Islet precursor cell (in vitro differentiated cells): ENCODE results near the gene LYRM2.
"Not testable (repeated sequence)": the region's sequence is repeated elsewhere in the genome, so short reads cannot be mapped to it uniquely, and the experiment has no call there.

Source experiments
- DNase-seq: peaks from one replicate; pipeline ENCODE4 v3.0.0-alpha.2; 2018

The LYRM2 gene

GRCh38 chr6:89644864-89645263 lies 6.3 kb upstream of the LYRM2 start:
- no peak for DNase-seq

DNA sequence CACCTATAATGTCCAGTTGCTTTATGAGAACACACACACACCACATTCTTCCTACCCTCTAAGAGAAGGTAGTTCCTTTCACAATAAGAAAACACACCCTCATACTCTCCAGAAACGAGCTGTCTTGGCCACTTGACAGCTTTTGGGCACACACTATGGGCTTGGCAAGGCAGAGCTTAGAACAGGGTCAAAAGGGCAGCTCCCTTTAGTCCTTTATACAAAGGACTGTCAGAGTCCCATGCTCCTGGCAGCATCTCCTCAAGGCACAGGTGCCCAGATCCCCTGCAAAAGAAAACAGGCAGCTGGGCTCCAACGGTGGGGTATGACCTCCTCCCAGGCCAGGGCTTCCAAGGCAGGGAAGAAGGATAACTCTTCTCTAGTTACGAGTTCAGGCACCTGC lies 4.9 kb upstream of the LYRM2 start:
- DNase-seq: no peak

GRCh38 chr6:89642956-89643355 lies 4.4 kb upstream of the LYRM2 start:
- DNase-seq: no peak

DNA sequence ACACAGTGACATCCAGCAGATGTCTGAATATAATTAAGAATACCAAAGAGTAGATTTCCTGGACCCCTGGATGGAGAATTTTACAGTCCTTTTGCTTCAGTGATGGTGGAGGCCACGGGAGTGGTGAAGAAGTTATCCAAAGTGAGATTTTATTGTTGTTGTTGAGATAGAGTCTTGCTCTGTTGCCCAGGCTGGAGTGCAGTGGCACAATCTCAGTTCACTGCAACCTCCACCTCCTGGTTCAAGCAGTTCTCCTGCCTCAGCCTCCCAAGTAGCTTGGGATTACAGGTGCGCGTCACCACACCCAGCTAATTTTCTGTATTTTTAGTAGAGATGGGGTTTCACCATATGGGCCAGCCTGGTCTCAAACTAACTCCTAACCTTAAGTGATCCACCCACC lies 3.0 kb upstream of the LYRM2 start:
- not testable (repeated sequence) for DNase-seq

- no peak for DNase-seq
Observed at GRCh38 chr6:89640804-89641203, 2.3 kb upstream of the LYRM2 start.

DNA sequence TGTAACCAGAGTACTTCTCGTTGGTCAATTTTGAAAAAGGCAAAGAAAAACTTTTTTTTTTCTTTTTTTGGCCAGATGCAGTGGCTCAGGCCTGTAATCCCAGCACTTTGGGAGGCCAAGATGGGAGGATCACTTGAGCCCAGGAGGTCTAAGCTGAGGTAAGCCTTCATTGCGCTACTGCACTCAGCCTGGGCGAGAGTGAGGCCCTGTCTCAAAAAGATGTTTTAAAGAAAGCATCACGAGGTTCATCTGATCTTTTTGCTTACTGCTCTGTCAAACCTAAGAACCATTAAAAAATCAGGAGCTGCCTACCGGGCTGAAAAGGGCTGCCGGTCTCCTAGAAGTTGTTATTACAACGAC lies 607 bp downstream of the LYRM2 start:
- DNase-seq: no peak

DNA sequence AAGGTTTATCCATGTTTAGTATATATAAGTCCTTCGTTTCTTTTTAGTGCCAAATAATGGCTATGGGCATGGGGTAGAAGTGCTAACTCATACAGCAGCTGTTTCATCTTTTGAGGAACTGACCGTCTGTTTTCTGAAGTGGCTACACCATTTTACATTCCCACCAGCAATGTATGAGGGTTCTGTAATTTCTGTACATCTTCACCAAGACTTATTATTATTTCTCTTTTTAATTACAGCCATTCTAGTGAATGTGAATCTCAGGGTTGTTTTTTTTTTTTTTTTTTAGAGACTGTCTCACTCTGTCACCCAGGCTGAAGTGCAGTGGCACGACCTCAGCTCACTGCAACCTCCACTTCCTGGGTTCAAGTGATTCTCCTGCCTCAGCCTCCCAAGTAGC lies 2.1 kb downstream of the LYRM2 start:
- DNase-seq: not testable (repeated sequence)

GRCh38 chr6:89630488-89630887 lies 8.1 kb downstream of the LYRM2 start:
- DNase-seq: no peak

DNA sequence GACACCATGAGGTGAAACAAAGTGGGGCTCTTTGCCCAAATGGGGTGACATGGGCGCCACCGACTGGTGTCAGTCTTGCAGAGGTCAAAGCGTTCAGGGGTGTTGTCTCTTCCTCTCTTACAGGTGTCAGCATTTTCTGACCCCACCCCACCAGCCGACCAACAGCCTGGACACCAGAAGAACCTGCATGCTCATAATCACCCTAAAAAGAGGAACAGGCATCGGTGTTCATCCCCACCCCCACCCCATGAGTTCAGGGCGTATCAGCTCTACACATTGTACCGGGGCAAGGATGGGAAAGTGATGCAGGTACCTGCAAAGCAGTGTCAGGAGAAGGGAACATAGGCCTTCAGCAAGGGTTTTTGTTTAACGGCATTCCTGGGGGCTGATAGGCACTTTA lies 14.8 kb downstream of the LYRM2 start:
- DNase-seq: no peak

- no peak for DNase-seq
Observed at GRCh38 chr6:89619567-89619966, 19.0 kb downstream of the LYRM2 start.

DNA sequence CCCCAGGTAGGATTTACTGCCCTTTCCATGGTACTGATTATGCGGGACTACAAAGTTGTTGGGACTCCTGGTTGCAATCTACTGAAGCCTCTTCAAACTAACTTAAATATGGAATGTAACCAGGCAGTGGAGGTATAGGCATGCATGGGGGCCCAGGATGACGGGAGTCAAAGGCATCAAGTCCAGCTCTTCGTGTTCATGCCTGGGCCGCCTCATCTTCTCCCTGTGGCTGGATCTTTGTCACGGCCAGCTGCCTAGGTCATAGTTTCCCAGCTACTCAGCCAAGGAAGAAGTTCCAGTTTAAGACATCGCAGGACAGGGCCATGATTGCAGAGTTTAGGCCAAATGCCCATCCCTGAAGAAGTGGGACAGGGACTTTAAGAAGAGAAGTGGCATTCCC lies 20.5 kb downstream of the LYRM2 start:
- no peak for DNase-seq

GRCh38 chr6:89616531-89616930 lies 22.0 kb downstream of the LYRM2 start:
- DNase-seq: no peak

- no peak for DNase-seq
Observed at GRCh38 chr6:89615882-89616281, 22.7 kb downstream of the LYRM2 start.

DNA sequence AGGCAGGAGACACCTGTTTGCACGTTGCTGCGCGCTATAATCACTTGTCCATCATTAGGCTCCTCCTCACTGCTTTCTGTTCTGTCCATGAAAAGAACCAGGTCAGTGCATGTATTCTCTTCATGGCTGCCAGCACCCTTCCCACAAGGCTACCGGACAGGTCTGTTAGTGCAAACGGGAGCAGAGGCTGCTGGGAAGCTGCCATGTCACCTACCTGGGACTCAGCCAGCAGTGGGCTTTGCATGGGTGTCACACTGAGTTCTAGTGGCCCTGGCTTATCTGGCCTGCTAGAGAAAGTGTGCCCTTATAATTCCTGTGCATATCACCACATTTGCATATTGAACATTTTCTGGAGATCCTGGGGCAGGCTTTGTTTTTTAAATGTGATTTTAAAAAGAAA lies 24.8 kb downstream of the LYRM2 start:
- no peak for DNase-seq

- DNase-seq: no peak
Observed at GRCh38 chr6:89612121-89612520, 26.4 kb downstream of the LYRM2 start.

DNA sequence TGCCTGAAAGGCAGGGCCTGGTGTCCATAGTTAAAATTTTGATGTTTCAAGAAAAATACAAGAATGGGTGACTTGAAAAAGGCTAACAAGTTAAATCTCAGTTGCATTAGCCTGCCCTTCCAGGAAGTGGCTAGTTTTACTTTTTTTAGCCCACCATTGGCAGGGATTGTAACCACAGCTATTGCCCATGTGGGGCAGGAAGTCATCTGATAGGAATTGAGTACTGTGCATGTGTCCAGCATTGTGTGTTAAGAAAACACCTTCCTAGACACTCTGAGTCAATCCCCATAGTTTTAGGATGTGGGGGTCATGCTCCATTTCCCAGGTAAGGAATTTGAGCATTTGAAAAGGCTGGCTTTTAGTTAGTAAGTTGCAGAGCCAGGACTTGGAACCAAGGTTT lies 26.9 kb downstream of the LYRM2 start:
- DNase-seq: no peak

DNA sequence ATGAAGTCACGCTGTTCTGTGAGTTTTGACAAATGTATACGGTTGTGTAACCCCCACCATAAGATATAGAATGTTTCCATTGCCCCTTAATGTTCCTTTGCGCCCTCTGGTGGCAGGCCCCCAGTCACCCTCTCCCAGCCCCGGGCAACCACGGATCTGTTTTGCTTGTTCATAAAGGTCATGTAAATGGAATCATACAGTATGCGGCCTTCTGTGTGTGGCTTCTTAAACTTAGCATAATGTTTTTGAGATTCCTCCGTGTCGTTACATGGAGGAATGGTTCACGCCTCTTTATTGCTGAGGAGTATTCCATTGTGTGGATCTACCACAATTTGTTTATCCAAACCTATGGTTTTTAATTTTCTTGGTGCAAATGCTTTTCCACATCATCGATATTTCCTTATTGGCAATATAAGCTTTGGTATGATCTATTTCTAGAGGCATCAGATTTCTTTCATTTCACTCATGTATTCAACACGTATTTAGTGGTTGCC lies 28.4 kb downstream of the LYRM2 start:
- peak; percentile 74 for DNase-seq

DNA sequence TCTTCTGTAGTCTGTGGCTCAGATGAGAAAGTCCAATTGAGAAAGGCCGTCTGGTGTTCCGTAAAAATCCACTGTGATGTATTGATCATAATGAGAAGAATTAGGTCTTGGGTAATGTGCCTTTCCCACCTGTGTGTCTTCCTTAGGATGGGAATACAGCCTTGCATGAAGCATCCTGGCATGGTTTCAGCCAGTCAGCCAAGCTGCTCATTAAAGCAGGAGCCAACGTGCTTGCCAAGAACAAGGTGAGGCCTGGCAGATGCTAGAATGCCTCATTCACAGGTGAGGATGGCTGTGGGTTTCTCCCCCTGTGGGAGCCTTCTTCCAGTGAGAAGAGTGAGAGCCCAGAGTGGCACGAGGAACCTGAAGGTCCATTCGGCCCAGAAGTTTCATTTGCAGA lies 32.7 kb downstream of the LYRM2 start:
- DNase-seq: no peak

DNA sequence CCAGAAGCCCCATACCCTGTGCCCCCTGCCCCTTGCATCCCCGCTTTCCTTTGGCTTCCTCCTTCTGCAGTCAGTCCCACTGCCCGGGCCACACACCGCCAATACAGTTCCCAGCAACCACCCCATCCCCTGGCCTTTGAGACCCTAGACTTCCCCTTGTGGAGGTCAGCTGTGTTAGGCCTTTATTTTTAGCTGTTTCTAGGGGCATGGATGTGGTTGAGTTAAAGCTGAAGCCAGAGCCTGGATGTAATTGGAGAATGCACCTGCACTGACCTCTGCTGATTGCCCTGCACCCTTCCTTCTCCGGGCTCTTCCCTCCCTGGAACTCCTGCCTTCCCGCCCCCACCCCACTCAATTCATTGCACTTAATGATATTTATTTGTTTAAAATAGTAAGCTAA lies 33.9 kb downstream of the LYRM2 start:
- no peak for DNase-seq

- DNase-seq: no peak
Observed at GRCh38 chr6:89602166-89602565, 36.4 kb downstream of the LYRM2 start.

DNA sequence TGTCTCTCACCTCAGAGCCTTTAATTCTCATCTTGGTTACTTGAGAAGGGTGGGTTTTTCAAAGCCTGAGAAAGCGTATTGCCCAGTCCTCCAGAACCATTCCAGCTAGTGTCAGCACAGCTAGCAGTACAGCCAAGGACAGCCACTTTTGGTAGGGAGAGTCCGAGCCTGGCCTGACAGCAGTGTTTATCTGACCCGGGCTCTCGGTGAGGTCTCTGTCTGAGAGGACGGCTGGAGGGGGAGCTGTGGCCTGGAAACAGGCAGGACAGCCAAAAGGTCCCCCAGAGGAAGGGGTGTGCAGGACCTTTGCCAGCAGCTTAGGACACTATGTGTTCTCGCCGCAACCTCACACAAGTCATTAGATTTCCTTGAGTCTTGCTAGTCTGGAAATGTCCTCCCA lies 38.8 kb downstream of the LYRM2 start:
- DNase-seq: no peak

DNA sequence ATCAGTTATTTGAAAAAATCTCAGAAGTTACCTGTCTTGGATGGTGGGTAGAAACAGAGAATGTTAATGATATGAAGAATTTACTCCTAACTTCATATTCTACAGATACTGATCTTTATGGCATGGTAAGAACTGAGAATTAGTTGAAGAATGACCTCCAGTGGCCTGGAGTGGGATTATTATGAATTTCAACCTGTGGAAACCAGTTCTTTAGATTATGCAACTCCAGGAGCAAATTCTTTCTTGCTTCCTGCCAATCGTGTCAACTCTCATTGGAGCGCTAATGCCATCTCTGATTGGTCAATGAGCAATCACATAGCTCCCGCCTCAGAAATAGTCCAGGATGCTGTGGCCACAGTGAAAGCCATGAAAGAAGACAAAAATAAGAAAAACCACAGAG lies 40.6 kb downstream of the LYRM2 start:
- DNase-seq: no peak

DNA sequence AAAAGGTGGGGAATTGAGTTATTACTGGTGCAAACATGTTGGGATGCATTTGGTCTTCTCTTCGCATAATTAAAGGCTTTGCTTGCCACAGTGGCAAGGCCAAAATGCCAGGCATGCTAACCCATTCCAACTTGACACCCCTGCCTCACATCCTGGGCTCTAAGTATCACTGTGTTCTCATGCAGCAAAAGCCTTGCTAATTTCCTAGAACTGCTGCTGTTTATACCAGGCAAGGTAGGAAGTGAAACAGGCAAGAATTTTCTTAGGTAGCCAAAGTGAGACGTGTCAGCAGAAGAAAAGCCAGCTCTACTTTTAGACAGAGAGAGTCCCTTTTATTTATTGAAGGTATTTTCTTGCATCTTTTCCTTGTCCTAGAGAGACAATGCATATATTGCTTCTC lies 41.2 kb downstream of the LYRM2 start:
- no peak for DNase-seq

DNA sequence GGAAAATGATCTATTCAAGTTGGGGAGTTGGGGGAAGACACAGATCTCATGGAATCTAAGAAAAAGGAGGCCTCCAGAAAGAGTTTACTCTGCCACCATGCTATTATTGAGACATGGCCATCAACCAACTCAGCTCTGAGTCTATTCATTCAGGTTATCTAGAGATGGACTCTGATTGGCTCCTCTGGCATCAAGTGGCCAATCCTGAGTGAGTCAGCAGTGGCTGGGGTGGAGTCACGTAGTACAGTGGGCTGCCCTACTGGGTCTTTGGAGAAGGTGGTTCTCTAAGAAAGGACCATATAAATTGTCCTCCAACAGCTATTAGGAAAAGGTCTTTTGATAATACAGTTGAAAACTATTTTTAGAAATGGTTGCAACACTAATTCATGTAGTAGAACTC lies 42.1 kb downstream of the LYRM2 start:
- no peak for DNase-seq

DNA sequence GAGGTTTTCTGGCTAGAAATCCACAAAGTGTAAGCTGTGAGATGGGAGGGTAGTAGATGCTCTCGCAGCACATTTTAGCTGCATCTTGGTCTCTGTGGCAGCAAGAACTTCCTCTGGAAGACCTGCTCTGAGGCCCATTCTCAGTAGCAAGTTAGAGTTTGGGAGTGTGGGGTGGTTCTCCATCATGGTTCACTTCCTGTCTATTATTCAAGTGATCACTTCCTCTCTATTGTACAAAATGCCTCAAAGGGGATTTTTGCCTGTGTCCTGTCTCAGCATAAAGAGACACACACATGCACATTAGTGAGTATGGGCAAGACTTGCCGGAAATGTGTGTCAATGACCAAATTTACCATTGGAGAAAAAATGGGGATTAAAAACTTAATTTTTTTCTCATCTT lies 42.5 kb downstream of the LYRM2 start:
- DNase-seq: no peak

GRCh38 chr6:89591745-89592144 lies 46.8 kb downstream of the LYRM2 start:
- no peak for DNase-seq
